Measurements from ENCODE around the gene FREY1.

Gene FREY1

GRCh38 chr11:45884596-45885185 is 22.4 kb downstream of the FREY1 start:
- no peak overlapping the region for H3K4me3 ChIP-seq (ENCODE audit: low read length)
- H3K36me3 ChIP-seq (ENCODE audit: control insufficient read depth, insufficient read depth, low read length): peaks cover 6% of the 10 kb centered on the region
- H3K27me3 ChIP-seq (ENCODE audit: control insufficient read depth, insufficient read depth, low read length): no peaks in the 10 kb centered on the region
- no peaks in the 10 kb centered on the region for H3K9me3 ChIP-seq (ENCODE audit: control insufficient read depth, low read length)
- no peak overlapping the region for H3K9ac ChIP-seq (ENCODE audit: low read length)
- H3K4me1 ChIP-seq (ENCODE audit: control insufficient read depth, insufficient read depth, low read length): peaks cover 4% of the 10 kb centered on the region

- H3K4me3 ChIP-seq (ENCODE audit: low read length): no peak overlapping the region
- peaks cover 6% of the 10 kb centered on the region for H3K36me3 ChIP-seq (ENCODE audit: control insufficient read depth, insufficient read depth, low read length)
- peaks cover 4% of the 10 kb centered on the region for H3K4me1 ChIP-seq (ENCODE audit: control insufficient read depth, insufficient read depth, low read length)
- H3K27me3 ChIP-seq (ENCODE audit: control insufficient read depth, insufficient read depth, low read length): no peaks in the 10 kb centered on the region
- H3K9ac ChIP-seq (ENCODE audit: low read length): no peak overlapping the region
- H3K9me3 ChIP-seq (ENCODE audit: control insufficient read depth, low read length): no peaks in the 10 kb centered on the region
Observed at GRCh38 chr11:45881708-45882368, 25.2 kb downstream of the FREY1 start.

- H3K27me3 ChIP-seq (ENCODE audit: control insufficient read depth, insufficient read depth, low read length): no peaks in the 10 kb centered on the region
- H3K4me3 ChIP-seq (ENCODE audit: low read length): no peak overlapping the region
- peaks cover 6% of the 10 kb centered on the region for H3K36me3 ChIP-seq (ENCODE audit: control insufficient read depth, insufficient read depth, low read length)
- peaks cover 4% of the 10 kb centered on the region for H3K4me1 ChIP-seq (ENCODE audit: control insufficient read depth, insufficient read depth, low read length)
- H3K9me3 ChIP-seq (ENCODE audit: control insufficient read depth, low read length): no peaks in the 10 kb centered on the region
- H3K9ac ChIP-seq (ENCODE audit: low read length): no peak overlapping the region
Observed at GRCh38 chr11:45880772-45881570, 26.1 kb downstream of the FREY1 start.

DNA sequence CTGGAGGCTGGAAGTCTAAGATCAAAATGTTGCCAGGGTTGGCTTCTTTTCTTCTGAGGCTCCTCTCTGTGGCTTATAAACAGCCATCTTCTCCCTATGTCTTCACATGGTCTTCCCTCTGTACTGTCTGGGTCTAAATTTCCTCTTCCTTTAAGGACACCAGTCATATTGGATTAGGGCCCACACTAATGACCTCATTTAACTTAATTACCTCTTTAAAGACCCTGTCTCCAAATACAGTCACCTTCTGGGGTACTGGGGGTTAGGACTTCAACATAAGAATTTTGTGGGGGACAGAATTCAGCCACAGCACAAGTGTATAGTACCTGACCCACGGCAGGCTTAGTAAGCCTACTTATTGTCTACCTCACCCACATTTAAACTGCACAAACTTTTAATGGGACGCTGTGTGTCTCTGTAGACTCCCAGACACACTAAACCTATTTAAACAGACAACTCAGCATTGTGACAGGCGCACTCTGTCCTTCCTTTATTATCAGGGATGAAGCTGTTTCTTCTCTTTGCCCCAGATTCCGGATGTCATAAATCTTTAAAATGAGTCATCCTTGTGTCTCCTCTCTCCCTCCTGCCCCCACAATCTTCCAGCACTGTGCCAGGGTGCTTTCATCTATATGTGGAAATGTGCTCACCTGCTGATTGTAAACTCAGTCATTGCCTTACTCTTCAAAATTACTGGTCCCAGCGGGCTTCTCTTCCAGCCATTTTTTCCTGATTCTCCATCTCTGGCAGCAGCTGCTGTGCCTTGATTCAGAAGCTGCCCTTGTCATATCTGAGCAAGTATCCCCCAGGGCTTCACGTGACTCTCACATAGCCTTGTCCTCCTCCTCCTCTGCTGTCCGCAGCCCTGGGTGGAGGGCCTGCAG is 27.0 kb downstream of the FREY1 start:
- H3K4me3 ChIP-seq (ENCODE audit: low read length): no peak overlapping the region
- no peaks in the 10 kb centered on the region for H3K9me3 ChIP-seq (ENCODE audit: control insufficient read depth, low read length)
- H3K36me3 ChIP-seq (ENCODE audit: control insufficient read depth, insufficient read depth, low read length): peaks cover 6% of the 10 kb centered on the region
- no peak overlapping the region for H3K9ac ChIP-seq (ENCODE audit: low read length)
- H3K4me1 ChIP-seq (ENCODE audit: control insufficient read depth, insufficient read depth, low read length): peaks cover 1% of the 10 kb centered on the region
- no peaks in the 10 kb centered on the region for H3K27me3 ChIP-seq (ENCODE audit: control insufficient read depth, insufficient read depth, low read length)

- Histone ChIP-seq H3K36me3 (ENCODE audit: control insufficient read depth, insufficient read depth, low read length) (peaks cover 6% of the 10 kb centered on the region), H3K27me3 (ENCODE audit: control insufficient read depth, insufficient read depth, low read length) (no peaks in the 10 kb centered on the region), H3K9me3 (ENCODE audit: control insufficient read depth, low read length) (no peaks in the 10 kb centered on the region), H3K4me1 (ENCODE audit: control insufficient read depth, insufficient read depth, low read length) (no peaks in the 10 kb centered on the region), H3K4me3 (ENCODE audit: low read length) (no peak overlapping the region), H3K9ac (ENCODE audit: low read length) (no peak overlapping the region)
Observed at GRCh38 chr11:45877845-45878244, 29.2 kb downstream of the FREY1 start.

DNA sequence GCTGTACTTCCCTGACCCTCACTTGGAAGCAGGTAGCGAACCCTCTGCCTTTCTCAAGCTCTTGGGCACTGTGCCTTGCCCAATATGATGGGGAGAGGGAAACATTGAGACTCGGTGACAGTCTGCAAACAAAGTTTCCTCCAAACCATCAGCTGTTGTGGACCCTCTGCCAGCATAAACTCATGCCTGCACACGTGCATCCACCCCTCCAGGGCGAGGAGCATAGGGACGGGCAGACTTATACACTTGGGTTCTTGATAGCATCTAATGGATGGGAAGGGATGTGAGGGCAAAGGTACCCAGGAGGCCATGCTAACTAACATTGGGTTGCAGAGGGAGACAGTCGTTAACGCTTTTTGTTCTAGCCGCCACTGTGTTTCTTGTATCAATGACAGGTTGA is 29.9 kb downstream of the FREY1 start:
- Histone ChIP-seq H3K9me3 (ENCODE audit: control insufficient read depth, low read length) (no peaks in the 10 kb centered on the region), H3K27me3 (ENCODE audit: control insufficient read depth, insufficient read depth, low read length) (no peaks in the 10 kb centered on the region), H3K4me3 (ENCODE audit: low read length) (no peak overlapping the region), H3K36me3 (ENCODE audit: control insufficient read depth, insufficient read depth, low read length) (peaks cover 6% of the 10 kb centered on the region), H3K9ac (ENCODE audit: low read length) (no peak overlapping the region), H3K4me1 (ENCODE audit: control insufficient read depth, insufficient read depth, low read length) (no peaks in the 10 kb centered on the region)

DNA sequence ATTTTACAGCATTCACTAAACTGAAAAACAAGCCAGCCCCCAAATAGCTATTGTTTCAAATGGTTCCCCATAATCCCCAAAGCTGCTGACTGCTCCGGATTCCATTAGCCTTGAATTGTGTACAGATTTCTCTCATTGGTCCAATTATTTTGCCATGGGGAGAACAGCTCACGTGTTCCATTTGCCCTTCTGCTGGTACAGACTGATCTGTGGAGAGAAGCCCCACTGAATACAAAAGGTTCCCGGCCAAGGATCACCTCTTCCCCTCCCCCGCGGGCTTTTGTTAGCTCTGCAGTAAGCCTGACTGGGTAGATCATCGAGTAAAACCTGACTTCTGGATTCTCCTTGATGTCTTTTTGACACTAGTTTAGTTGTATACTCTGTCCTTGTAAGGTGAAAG is 30.7 kb downstream of the FREY1 start:
- peaks cover 11% of the 10 kb centered on the region for H3K36me3 ChIP-seq (ENCODE audit: control insufficient read depth, insufficient read depth, low read length)

GRCh38 chr11:45872651-45873356 is 34.3 kb downstream of the FREY1 start:
- Histone ChIP-seq H3K9me3 (ENCODE audit: control insufficient read depth, low read length) (no peaks in the 10 kb centered on the region), H3K27me3 (ENCODE audit: control insufficient read depth, insufficient read depth, low read length) (no peaks in the 10 kb centered on the region), H3K36me3 (ENCODE audit: control insufficient read depth, insufficient read depth, low read length) (peaks cover 35% of the 10 kb centered on the region), H3K9ac (ENCODE audit: low read length) (no peak overlapping the region), H3K4me1 (ENCODE audit: control insufficient read depth, insufficient read depth, low read length) (no peaks in the 10 kb centered on the region), H3K4me3 (ENCODE audit: low read length) (no peak overlapping the region)

More for the DNA sequence above, 30.7 kb downstream of the FREY1 start:
- Histone ChIP-seq H3K4me3 (ENCODE audit: low read length) (no peak overlapping the region), H3K9me3 (ENCODE audit: control insufficient read depth, low read length) (no peaks in the 10 kb centered on the region), H3K27me3 (ENCODE audit: control insufficient read depth, insufficient read depth, low read length) (no peaks in the 10 kb centered on the region), H3K4me1 (ENCODE audit: control insufficient read depth, insufficient read depth, low read length) (no peaks in the 10 kb centered on the region), H3K9ac (ENCODE audit: low read length) (no peak overlapping the region)

GRCh38 chr11:45871638-45872037 is 35.4 kb downstream of the FREY1 start:
- Histone ChIP-seq H3K9me3 (ENCODE audit: control insufficient read depth, low read length) (no peaks in the 10 kb centered on the region), H3K4me3 (ENCODE audit: low read length) (no peak overlapping the region), H3K9ac (ENCODE audit: low read length) (no peak overlapping the region), H3K27me3 (ENCODE audit: control insufficient read depth, insufficient read depth, low read length) (no peaks in the 10 kb centered on the region), H3K4me1 (ENCODE audit: control insufficient read depth, insufficient read depth, low read length) (no peaks in the 10 kb centered on the region), H3K36me3 (ENCODE audit: control insufficient read depth, insufficient read depth, low read length) (peaks cover 42% of the 10 kb centered on the region)

GRCh38 chr11:45870706-45871105 is 36.4 kb downstream of the FREY1 start:
- peaks cover 45% of the 10 kb centered on the region for H3K36me3 ChIP-seq (ENCODE audit: control insufficient read depth, insufficient read depth, low read length)
- H3K27me3 ChIP-seq (ENCODE audit: control insufficient read depth, insufficient read depth, low read length): no peaks in the 10 kb centered on the region
- no peaks in the 10 kb centered on the region for H3K9me3 ChIP-seq (ENCODE audit: control insufficient read depth, low read length)
- no peak overlapping the region for H3K9ac ChIP-seq (ENCODE audit: low read length)
- H3K4me3 ChIP-seq (ENCODE audit: low read length): no peak overlapping the region
- no peaks in the 10 kb centered on the region for H3K4me1 ChIP-seq (ENCODE audit: control insufficient read depth, insufficient read depth, low read length)

GRCh38 chr11:45869551-45869950 is 37.5 kb downstream of the FREY1 start:
- H3K36me3 ChIP-seq (ENCODE audit: control insufficient read depth, insufficient read depth, low read length): peaks cover 45% of the 10 kb centered on the region

More at GRCh38 chr11:45869551-45869950, 37.5 kb downstream of the FREY1 start:
- no peaks in the 10 kb centered on the region for H3K4me1 ChIP-seq (ENCODE audit: control insufficient read depth, insufficient read depth, low read length)
- H3K4me3 ChIP-seq (ENCODE audit: low read length): no peak overlapping the region
- H3K27me3 ChIP-seq (ENCODE audit: control insufficient read depth, insufficient read depth, low read length): no peaks in the 10 kb centered on the region
- no peaks in the 10 kb centered on the region for H3K9me3 ChIP-seq (ENCODE audit: control insufficient read depth, low read length)
- H3K9ac ChIP-seq (ENCODE audit: low read length): no peak overlapping the region

All from mucosa of stomach (tissue), 1 donor.